Progenitor cell of endocrine pancreas (in vitro differentiated cells): Measurements from ENCODE around the gene DLG5. TPM values are rescaled to one million over a fixed set of nuclear protein-coding genes. Genes with fewer than 3 reads are reported as not detected.

Source experiments
- DNase-seq: peaks from one replicate; pipeline ENCODE4 v3.0.0; 2021; ENCODE audit warnings: low spot score; ENCODE audit not compliant: unreplicated experiment
- H3K27ac Mint-ChIP-seq: 2 replicates; pipeline ENCODE4 v1.8.0; 2021; ENCODE audit warnings: mild to moderate bottlenecking, moderate library complexity, mixed read lengths
- H3K27me3 Mint-ChIP-seq: 2 replicates; pipeline ENCODE4 v1.8.0; 2021; ENCODE audit warnings: mixed read lengths
- H3K36me3 Mint-ChIP-seq: 2 replicates; pipeline ENCODE4 v1.8.0; 2022; ENCODE audit warnings: mixed read lengths; ENCODE audit not compliant: insufficient read depth
- H3K4me1 Mint-ChIP-seq: 2 replicates; pipeline ENCODE4 v1.8.0; 2021; ENCODE audit warnings: low read depth, mixed read lengths
- H3K4me3 Mint-ChIP-seq: 2 replicates; pipeline ENCODE4 v1.8.0; 2021; ENCODE audit warnings: low read depth, mild to moderate bottlenecking, moderate library complexity, mixed read lengths
- H3K9me3 Mint-ChIP-seq: 2 replicates; pipeline ENCODE4 v1.8.0; 2021; ENCODE audit warnings: low read depth, mixed read lengths
- total RNA-seq: library from RNA; stranded (reverse); gene quantifications from 2 replicates; pipeline ENCODE4 v1.2.1, GENCODE V29; 2021
- TF ChIP-seq, protein P1 (sequence below): fragments of 200-600 bp; sonication (generic); IDR thresholded peaks from one replicate; pipeline ENCODE4 v1.5.0; 2021; ENCODE audit warnings: antibody characterized with exemption, mild to moderate bottlenecking; ENCODE audit not compliant: unreplicated experiment

The DLG5 gene
- total RNA-seq, 1 donor from 2014 or later = 149 TPM

DNA sequence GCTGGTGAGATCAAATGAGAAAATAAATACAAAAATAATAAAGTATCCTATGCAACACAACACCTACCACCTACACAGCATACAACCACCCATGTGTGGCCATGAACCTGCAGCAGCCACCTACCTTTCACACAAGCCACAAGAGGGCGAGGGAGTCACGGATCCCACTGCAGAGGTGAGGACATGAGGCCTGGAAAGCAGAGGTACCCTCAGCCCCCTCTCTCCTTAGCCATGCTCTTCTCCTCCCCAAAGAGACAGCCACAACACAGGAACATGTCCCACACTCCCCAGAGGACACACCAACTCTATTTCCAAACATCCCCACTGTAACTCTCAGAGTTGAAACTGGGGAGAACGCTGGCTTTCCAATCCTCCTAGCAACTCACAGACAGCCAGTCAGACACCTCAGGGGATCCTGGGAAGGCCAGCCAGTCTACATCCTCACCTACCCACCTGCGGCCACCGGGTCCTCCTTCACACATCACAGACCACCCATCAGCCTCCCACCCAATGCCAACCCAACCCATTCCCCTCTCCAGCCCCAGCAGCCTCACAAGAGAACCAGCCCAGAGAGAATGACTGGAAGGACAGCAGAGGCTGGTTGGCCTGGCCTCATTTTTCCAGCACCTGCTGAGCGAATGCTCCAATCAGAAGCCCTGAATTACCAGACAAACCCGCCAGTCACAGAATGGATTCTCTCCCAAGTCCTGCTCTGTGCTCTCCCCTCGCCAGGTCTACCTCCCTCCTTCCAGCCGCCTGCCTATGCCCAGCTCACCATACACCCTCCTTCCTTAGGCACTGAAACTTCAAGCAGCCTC lies 18.4 kb downstream of the DLG5 start:
- H3K27ac Mint-ChIP-seq = peak overlapping the region; percentile 72
- H3K27me3 Mint-ChIP-seq = no peaks in the 10 kb centered on the region
- H3K36me3 Mint-ChIP-seq = no peaks in the 10 kb centered on the region
- no peak for DNase-seq
- H3K4me3 Mint-ChIP-seq = no peak overlapping the region
- H3K9me3 Mint-ChIP-seq = no peaks in the 10 kb centered on the region
- peaks cover 43% of the 10 kb centered on the region for H3K4me1 Mint-ChIP-seq
- TF ChIP-seq, protein P1, sequence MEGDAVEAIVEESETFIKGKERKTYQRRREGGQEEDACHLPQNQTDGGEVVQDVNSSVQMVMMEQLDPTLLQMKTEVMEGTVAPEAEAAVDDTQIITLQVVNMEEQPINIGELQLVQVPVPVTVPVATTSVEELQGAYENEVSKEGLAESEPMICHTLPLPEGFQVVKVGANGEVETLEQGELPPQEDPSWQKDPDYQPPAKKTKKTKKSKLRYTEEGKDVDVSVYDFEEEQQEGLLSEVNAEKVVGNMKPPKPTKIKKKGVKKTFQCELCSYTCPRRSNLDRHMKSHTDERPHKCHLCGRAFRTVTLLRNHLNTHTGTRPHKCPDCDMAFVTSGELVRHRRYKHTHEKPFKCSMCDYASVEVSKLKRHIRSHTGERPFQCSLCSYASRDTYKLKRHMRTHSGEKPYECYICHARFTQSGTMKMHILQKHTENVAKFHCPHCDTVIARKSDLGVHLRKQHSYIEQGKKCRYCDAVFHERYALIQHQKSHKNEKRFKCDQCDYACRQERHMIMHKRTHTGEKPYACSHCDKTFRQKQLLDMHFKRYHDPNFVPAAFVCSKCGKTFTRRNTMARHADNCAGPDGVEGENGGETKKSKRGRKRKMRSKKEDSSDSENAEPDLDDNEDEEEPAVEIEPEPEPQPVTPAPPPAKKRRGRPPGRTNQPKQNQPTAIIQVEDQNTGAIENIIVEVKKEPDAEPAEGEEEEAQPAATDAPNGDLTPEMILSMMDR = peak; percentile 46

DNA sequence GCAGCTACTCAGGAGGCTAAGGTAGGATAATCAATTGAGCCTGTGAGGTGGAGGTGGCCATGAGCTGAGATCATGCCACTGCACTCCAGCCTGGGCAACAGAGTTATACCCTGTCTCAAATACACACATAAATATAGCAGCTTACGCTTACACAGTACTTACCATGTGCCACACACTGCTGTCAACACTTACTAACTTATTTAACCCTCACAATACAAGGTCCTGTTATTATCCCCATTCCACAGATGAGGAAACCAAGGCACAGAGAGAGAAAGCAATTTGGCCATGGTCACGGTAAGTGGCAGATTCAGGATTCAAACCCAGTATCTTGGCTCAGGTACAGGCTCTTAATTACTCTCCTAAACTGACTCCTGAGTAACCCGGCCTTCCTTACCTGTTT lies 19.1 kb downstream of the DLG5 start:
- DNase-seq = no peak
- peaks cover 43% of the 10 kb centered on the region for H3K4me1 Mint-ChIP-seq
- H3K9me3 Mint-ChIP-seq = no peaks in the 10 kb centered on the region
- H3K36me3 Mint-ChIP-seq = no peaks in the 10 kb centered on the region
- no peaks in the 10 kb centered on the region for H3K27me3 Mint-ChIP-seq
- H3K27ac Mint-ChIP-seq = no peak overlapping the region
- TF ChIP-seq, protein P1 = no peak
- no peak overlapping the region for H3K4me3 Mint-ChIP-seq

DNA sequence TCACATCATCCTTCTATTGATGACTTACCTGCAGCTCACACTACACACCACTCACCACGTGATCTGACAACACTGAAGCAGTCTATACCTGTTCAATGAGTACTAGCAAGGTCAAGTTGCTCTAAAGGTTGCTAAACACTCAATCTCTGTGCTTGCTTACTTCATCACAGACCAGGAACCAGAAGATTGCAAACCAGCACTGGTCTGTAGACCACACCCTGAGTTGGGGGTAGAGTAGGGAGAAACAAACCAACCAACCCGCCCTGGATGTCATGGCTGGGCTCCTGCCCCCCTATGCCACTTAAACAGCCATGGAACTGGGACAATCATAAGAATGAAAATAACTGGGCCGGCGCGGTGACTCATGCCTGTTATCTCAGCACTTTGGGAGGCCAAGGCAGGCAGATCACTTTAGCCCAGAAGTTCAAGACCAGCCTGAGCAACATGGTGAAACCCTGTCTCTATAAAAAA lies 19.6 kb downstream of the DLG5 start:
- peaks cover 2% of the 10 kb centered on the region for H3K36me3 Mint-ChIP-seq
- H3K4me3 Mint-ChIP-seq = no peak overlapping the region
- peaks cover 47% of the 10 kb centered on the region for H3K4me1 Mint-ChIP-seq
- DNase-seq = no peak
- no peak overlapping the region for H3K27ac Mint-ChIP-seq
- H3K9me3 Mint-ChIP-seq = no peaks in the 10 kb centered on the region
- TF ChIP-seq, protein P1 = no peak
- H3K27me3 Mint-ChIP-seq = no peaks in the 10 kb centered on the region

DNA sequence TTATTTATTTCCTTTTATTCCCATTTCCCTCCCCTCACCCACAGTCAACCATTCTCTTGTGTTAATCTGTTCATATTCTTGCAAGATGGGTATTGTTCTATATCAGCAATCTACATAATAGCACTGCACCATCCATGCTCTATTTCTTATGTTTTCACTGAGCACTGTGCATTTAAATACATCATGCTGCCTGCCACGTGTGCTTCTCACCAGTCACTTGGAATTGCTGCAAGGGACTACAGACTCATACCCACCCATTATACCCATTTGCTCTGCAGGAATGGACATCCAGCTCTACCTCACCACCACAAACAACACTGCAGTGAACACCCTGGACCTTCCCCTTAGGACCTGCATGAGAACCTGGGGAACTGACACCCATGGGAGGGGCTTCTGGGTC lies 20.8 kb downstream of the DLG5 start:
- H3K4me3 Mint-ChIP-seq = no peak overlapping the region

DNA sequence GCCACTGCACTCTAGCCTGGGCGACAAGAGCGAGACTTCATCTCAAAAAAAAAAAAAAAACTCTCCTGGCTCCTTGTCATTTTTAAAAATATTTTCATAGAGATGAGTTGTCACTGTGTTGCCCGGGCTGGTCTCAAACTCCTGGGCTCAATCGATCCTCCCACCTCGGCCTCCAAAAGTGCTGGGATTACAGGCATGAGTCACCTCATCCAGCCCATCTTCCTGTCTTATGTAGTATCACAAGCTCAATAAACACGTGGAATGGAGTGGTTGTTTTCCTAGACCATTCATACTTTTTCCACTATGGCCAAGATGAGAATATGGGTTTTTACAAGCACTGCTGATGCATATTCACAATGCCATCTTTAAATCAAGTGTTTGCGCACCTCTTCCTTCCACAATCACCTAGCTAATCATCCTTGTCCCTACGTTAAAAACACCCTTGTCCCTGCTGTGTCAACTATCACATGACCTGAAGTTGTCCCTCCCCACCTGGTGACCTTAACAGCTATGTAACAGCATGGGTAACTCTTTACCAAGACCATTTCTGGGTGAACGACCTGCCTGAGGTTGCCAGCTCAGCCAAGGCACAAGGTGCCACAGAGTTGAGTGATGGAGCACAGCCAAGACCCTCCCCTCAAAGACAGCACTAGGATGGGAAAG lies 21.3 kb downstream of the DLG5 start:
- no peaks in the 10 kb centered on the region for H3K27me3 Mint-ChIP-seq
- H3K4me1 Mint-ChIP-seq = peaks cover 44% of the 10 kb centered on the region
- H3K9me3 Mint-ChIP-seq = no peaks in the 10 kb centered on the region
- TF ChIP-seq, protein P1 = no peak
- no peak for DNase-seq
- no peak overlapping the region for H3K4me3 Mint-ChIP-seq
- peak overlapping the region; percentile 18 for H3K27ac Mint-ChIP-seq
- peaks cover 2% of the 10 kb centered on the region for H3K36me3 Mint-ChIP-seq

More for the DNA sequence above, 20.8 kb downstream of the DLG5 start:
- Mint-ChIP-seq H3K9me3 (no peaks in the 10 kb centered on the region), H3K27me3 (no peaks in the 10 kb centered on the region), H3K27ac (no peak overlapping the region), H3K4me1 (peaks cover 49% of the 10 kb centered on the region), H3K36me3 (peaks cover 2% of the 10 kb centered on the region)
- TF ChIP-seq, protein P1 = no peak
- no peak for DNase-seq
